DOHH2 (cell line): ENCODE results near the gene MYO10.
"Not testable (repeated sequence)": the region's sequence is repeated elsewhere in the genome, so short reads cannot be mapped to it uniquely, and the experiment has no call there.

Source experiments
- H3F3A ChIP-seq: fragments of 200-600 bp; sonication (generic), shearing (Covaris generic); 2 replicates; pipeline ENCODE4 v1.6.0; 2016; ENCODE audit warnings: antibody characterized with exemption, mild to moderate bottlenecking; ENCODE audit not compliant: control insufficient read depth, insufficient read depth
- H3K27ac ChIP-seq: fragments of 200-600 bp; sonication (generic); 2 replicates; pipeline ENCODE4 v1.5.1; 2014; ENCODE audit warnings: low read depth, mild to moderate bottlenecking, low read length, moderate library complexity
- H3K27me3 ChIP-seq: fragments of 200-600 bp; sonication (generic); 2 replicates; pipeline ENCODE4 v1.6.1; 2014; ENCODE audit warnings: mild to moderate bottlenecking, low read length, mixed read lengths; ENCODE audit not compliant: control insufficient read depth
- H3K36me3 ChIP-seq: fragments of 200-600 bp; sonication (generic); 2 replicates; pipeline ENCODE4 v1.6.1; 2014; ENCODE audit warnings: mild to moderate bottlenecking, low read length, moderate library complexity, mixed read lengths; ENCODE audit not compliant: control insufficient read depth
- H3K4me1 ChIP-seq: fragments of 200-600 bp; sonication (generic); 2 replicates; pipeline ENCODE4 v1.6.1; 2014; ENCODE audit warnings: mild to moderate bottlenecking, low read length, mixed read lengths; ENCODE audit not compliant: control insufficient read depth
- H3K4me2 ChIP-seq: fragments of 200-600 bp; sonication (generic); 2 replicates; pipeline ENCODE4 v1.6.0; 2014; ENCODE audit warnings: mild to moderate bottlenecking, low read length, moderate library complexity
- H3K4me3 ChIP-seq: fragments of 200-600 bp; sonication (generic); 2 replicates; pipeline ENCODE4 v1.5.1; 2014; ENCODE audit warnings: mild to moderate bottlenecking, low read length, mixed read lengths
- H3K79me2 ChIP-seq: fragments of 200-600 bp; sonication (generic); 2 replicates; pipeline ENCODE4 v1.6.1; 2014; ENCODE audit warnings: mild to moderate bottlenecking, low read length, mixed read lengths; ENCODE audit not compliant: control insufficient read depth
- H3K9me2 ChIP-seq: fragments of 200-600 bp; sonication (generic); replicated peaks from 2 replicates; pipeline ENCODE4 v1.6.1; 2014; ENCODE audit warnings: mild to moderate bottlenecking, low read length, mixed read lengths; ENCODE audit not compliant: control insufficient read depth
- H3K9me3 ChIP-seq: fragments of 200-600 bp; sonication (generic); 2 replicates; pipeline ENCODE4 v1.6.1; 2014; ENCODE audit warnings: antibody characterized with exemption, low read length, mixed read lengths; ENCODE audit not compliant: control insufficient read depth, insufficient read depth
- H4K20me1 ChIP-seq: fragments of 200-600 bp; sonication (generic); 2 replicates; pipeline ENCODE4 v1.6.0; 2014; ENCODE audit warnings: low read depth, mild to moderate bottlenecking, antibody characterized with exemption, low read length, moderate library complexity; ENCODE audit not compliant: control insufficient read depth, insufficient read depth
- CTCF ChIP-seq: fragments of 200-600 bp; sonication (generic); IDR thresholded peaks from one replicate; pipeline ENCODE4 v1.5.1; 2014; ENCODE audit warnings: antibody characterized with exemption, mild to moderate bottlenecking, low read depth, low read length; ENCODE audit not compliant: poor library complexity, severe bottlenecking
- EZH2phosphoT487 ChIP-seq: fragments of 200-600 bp; sonication (generic); IDR thresholded peaks from 2 replicates; pipeline ENCODE4 v1.6.1; 2017; ENCODE audit warnings: borderline replicate concordance, mild to moderate bottlenecking, antibody characterized with exemption, low read length, moderate library complexity, mixed read lengths

The MYO10 gene

GRCh38 chr5:16740066-16740810 is 195.8 kb downstream of the MYO10 start:
- Histone ChIP-seq H3K9me2 (no peaks in the 10 kb centered on the region), H3K4me3 (no peak overlapping the region), H3K4me1 (no peaks in the 10 kb centered on the region), H3K4me2 (no peak overlapping the region), H3K36me3 (no peaks in the 10 kb centered on the region), H4K20me1 (no peaks in the 10 kb centered on the region), H3K79me2 (no peaks in the 10 kb centered on the region), H3F3A (no peaks in the 10 kb centered on the region), H3K9me3 (no peaks in the 10 kb centered on the region), H3K27me3 (no peaks in the 10 kb centered on the region), H3K27ac (no peak overlapping the region)
- TF ChIP-seq CTCF (no peak), EZH2phosphoT487 (no peak)

- H4K20me1 ChIP-seq, H3K4me1 ChIP-seq, H3F3A ChIP-seq, H3K9me3 ChIP-seq, H3K27me3 ChIP-seq, H3K4me3 ChIP-seq, H3K4me2 ChIP-seq, H3K9me2 ChIP-seq, H3K27ac ChIP-seq, H3K79me2 ChIP-seq, H3K36me3 ChIP-seq: not testable (repeated sequence)
Measured at GRCh38 chr5:16738393-16738792, 197.7 kb downstream of the MYO10 start.

- no peaks in the 10 kb centered on the region for H3K4me1 ChIP-seq
- no peak overlapping the region for H3K27ac ChIP-seq
- no peaks in the 10 kb centered on the region for H3K9me2 ChIP-seq
- no peaks in the 10 kb centered on the region for H3K79me2 ChIP-seq
- no peak overlapping the region for H3K4me2 ChIP-seq
- H3K9me3 ChIP-seq, result no peaks in the 10 kb centered on the region
- no peaks in the 10 kb centered on the region for H3F3A ChIP-seq
- no peaks in the 10 kb centered on the region for H3K27me3 ChIP-seq
- H3K4me3 ChIP-seq, result no peak overlapping the region
- no peak for TF ChIP-seq CTCF
- TF ChIP-seq EZH2phosphoT487, result no peak
- H4K20me1 ChIP-seq, result no peaks in the 10 kb centered on the region
- no peaks in the 10 kb centered on the region for H3K36me3 ChIP-seq
Measured at GRCh38 chr5:16737620-16738364, 198.3 kb downstream of the MYO10 start.

- H3K36me3 ChIP-seq, result no peaks in the 10 kb centered on the region
- TF ChIP-seq EZH2phosphoT487, result no peak
- TF ChIP-seq CTCF, result no peak
- H3K4me1 ChIP-seq, result no peaks in the 10 kb centered on the region
Measured at GRCh38 chr5:16737209-16737608, 198.9 kb downstream of the MYO10 start.

More at GRCh38 chr5:16737209-16737608, 198.9 kb downstream of the MYO10 start:
- H3K27ac ChIP-seq, result no peak overlapping the region
- no peaks in the 10 kb centered on the region for H3K79me2 ChIP-seq
- no peaks in the 10 kb centered on the region for H3F3A ChIP-seq
- H3K4me2 ChIP-seq, result no peak overlapping the region
- H3K27me3 ChIP-seq, result no peaks in the 10 kb centered on the region
- no peak overlapping the region for H3K4me3 ChIP-seq
- no peaks in the 10 kb centered on the region for H3K9me3 ChIP-seq
- no peaks in the 10 kb centered on the region for H4K20me1 ChIP-seq
- H3K9me2 ChIP-seq, result no peaks in the 10 kb centered on the region
